MM.1S (cell line): ENCODE data around the gene EPHA6.

ENCODE experiments used
- DNase-seq: peaks from one replicate; pipeline ENCODE4 v3.0.0-alpha.2; 2015
- H2AFZ ChIP-seq: fragments of 300-600 bp; sonication (generic); 2 replicates; pipeline ENCODE4 v1.6.0; 2016; ENCODE audit warnings: antibody characterized with exemption, low read length
- H3F3A ChIP-seq: fragments of 300-600 bp; sonication (generic); 2 replicates; pipeline ENCODE4 v1.6.1; 2016; ENCODE audit warnings: mild to moderate bottlenecking, antibody characterized with exemption, low read length, moderate library complexity, mixed read lengths; ENCODE audit not compliant: insufficient read depth
- H3K27ac ChIP-seq: fragments of 300-600 bp; sonication (generic); 2 replicates; pipeline ENCODE4 v1.5.1; 2016; ENCODE audit warnings: mild to moderate bottlenecking, low read length
- H3K27me3 ChIP-seq: fragments of 300-600 bp; sonication (generic); replicated peaks from 2 replicates; pipeline ENCODE4 v1.6.0; 2016; ENCODE audit warnings: low read length; ENCODE audit not compliant: insufficient read depth
- H3K36me3 ChIP-seq: fragments of 300-600 bp; sonication (generic); replicated peaks from 2 replicates; pipeline ENCODE4 v1.6.1; 2016; ENCODE audit warnings: mild to moderate bottlenecking, low read length, mixed read lengths; ENCODE audit not compliant: insufficient read depth
- H3K4me1 ChIP-seq: fragments of 300-600 bp; sonication (generic); 2 replicates; pipeline ENCODE4 v1.6.1; 2016; ENCODE audit warnings: low read length, mixed read lengths
- H3K4me2 ChIP-seq: fragments of 300-600 bp; sonication (generic); 2 replicates; pipeline ENCODE4 v1.6.0; 2016; ENCODE audit warnings: low read depth, low read length
- H3K4me3 ChIP-seq: fragments of 300-600 bp; sonication (generic); 2 replicates; pipeline ENCODE4 v1.5.1; 2016; ENCODE audit warnings: low read length, mixed read lengths
- H3K79me2 ChIP-seq: fragments of 300-600 bp; sonication (generic); 2 replicates; pipeline ENCODE4 v1.6.1; 2016; ENCODE audit warnings: mixed run types, low read length, mixed read lengths
- H3K9ac ChIP-seq: fragments of 300-600 bp; sonication (generic); 2 replicates; pipeline ENCODE4 v1.6.1; 2016; ENCODE audit warnings: low read length, mixed read lengths
- H3K9me2 ChIP-seq: fragments of 300-600 bp; sonication (generic); replicated peaks from 2 replicates; pipeline ENCODE4 v1.6.1; 2016; ENCODE audit warnings: mild to moderate bottlenecking, low read length, mixed read lengths; ENCODE audit not compliant: insufficient read depth
- H3K9me3 ChIP-seq: fragments of 300-600 bp; sonication (generic); replicated peaks from 2 replicates; pipeline ENCODE4 v1.6.1; 2016; ENCODE audit warnings: mild to moderate bottlenecking, low read length, mixed read lengths; ENCODE audit not compliant: insufficient read depth
- H4K20me1 ChIP-seq: fragments of 300-600 bp; sonication (generic); 2 replicates; pipeline ENCODE4 v1.6.1; 2016; ENCODE audit warnings: mild to moderate bottlenecking, low read length, moderate library complexity, mixed read lengths; ENCODE audit not compliant: insufficient read depth
- CTCF ChIP-seq: fragments of 300-600 bp; sonication (generic); IDR thresholded peaks from 2 replicates; pipeline ENCODE4 v1.5.1; 2016; ENCODE audit warnings: antibody characterized with exemption, low read length, mixed read lengths
- EZH2 ChIP-seq: fragments of 300-600 bp; sonication (generic); optimal IDR thresholded peaks from 2 replicates; pipeline ENCODE3; 2017; ENCODE audit warnings: low read depth, mild to moderate bottlenecking, antibody characterized with exemption, low read length, mixed read lengths
- EZH2phosphoT487 ChIP-seq: fragments of 300-600 bp; sonication (generic); IDR thresholded peaks from 2 replicates; pipeline ENCODE4 v1.6.1; 2018; ENCODE audit warnings: antibody characterized with exemption, low read length

The EPHA6 gene

GRCh38 chr3:96877510-96877909 is 63.1 kb downstream of the EPHA6 start:
- H3F3A ChIP-seq, result no peaks in the 10 kb centered on the region
- H3K27ac ChIP-seq, result no peak overlapping the region
- H3K27me3 ChIP-seq, result no peaks in the 10 kb centered on the region
- no peak overlapping the region for H3K9ac ChIP-seq
- no peaks in the 10 kb centered on the region; the same call in 1 of the 2 replicates for H3K9me3 ChIP-seq
- no peaks in the 10 kb centered on the region for H3K9me2 ChIP-seq
- no peaks in the 10 kb centered on the region for H3K36me3 ChIP-seq
- no peak overlapping the region for H2AFZ ChIP-seq
- no peak for TF ChIP-seq EZH2
- no peak for TF ChIP-seq EZH2phosphoT487
- no peak for TF ChIP-seq CTCF
- no peak overlapping the region for H3K4me2 ChIP-seq
- no peaks in the 10 kb centered on the region for H3K79me2 ChIP-seq
- H4K20me1 ChIP-seq, result no peaks in the 10 kb centered on the region
- H3K4me1 ChIP-seq, result no peaks in the 10 kb centered on the region
- no peak overlapping the region for H3K4me3 ChIP-seq
- DNase-seq, result no peak

GRCh38 chr3:96900031-96900430 is 85.6 kb downstream of the EPHA6 start:
- Histone ChIP-seq H3K9ac (no peak overlapping the region), H3K4me2 (no peak overlapping the region), H3K9me2 (no peaks in the 10 kb centered on the region), H3K9me3 (no peaks in the 10 kb centered on the region), H2AFZ (no peak overlapping the region), H3K4me3 (no peak overlapping the region), H3K79me2 (no peaks in the 10 kb centered on the region), H3K36me3 (no peaks in the 10 kb centered on the region), H3K27ac (no peak overlapping the region), H3F3A (no peaks in the 10 kb centered on the region), H4K20me1 (no peaks in the 10 kb centered on the region), H3K27me3 (no peaks in the 10 kb centered on the region), H3K4me1 (no peaks in the 10 kb centered on the region)
- TF ChIP-seq EZH2 (no peak), EZH2phosphoT487 (no peak), CTCF (no peak)
- no peak for DNase-seq

GRCh38 chr3:96900566-96900965 is 86.2 kb downstream of the EPHA6 start:
- no peak overlapping the region for H3K9ac ChIP-seq
- no peak overlapping the region for H3K4me3 ChIP-seq
- H3K27me3 ChIP-seq, result no peaks in the 10 kb centered on the region
- H3K9me3 ChIP-seq, result no peaks in the 10 kb centered on the region
- H2AFZ ChIP-seq, result no peak overlapping the region
- TF ChIP-seq CTCF (no peak), EZH2 (no peak), EZH2phosphoT487 (no peak)
- H3K9me2 ChIP-seq, result no peaks in the 10 kb centered on the region
- H3K27ac ChIP-seq, result no peak overlapping the region
- no peaks in the 10 kb centered on the region for H3K4me1 ChIP-seq
- no peak for DNase-seq
- H3K4me2 ChIP-seq, result no peak overlapping the region
- H4K20me1 ChIP-seq, result no peaks in the 10 kb centered on the region
- H3K36me3 ChIP-seq, result no peaks in the 10 kb centered on the region
- no peaks in the 10 kb centered on the region for H3K79me2 ChIP-seq
- H3F3A ChIP-seq, result no peaks in the 10 kb centered on the region

- H3K36me3 ChIP-seq, result no peaks in the 10 kb centered on the region
- H3F3A ChIP-seq, result no peaks in the 10 kb centered on the region
- no peaks in the 10 kb centered on the region for H3K79me2 ChIP-seq
- DNase-seq, result no peak
- no peak overlapping the region for H3K9ac ChIP-seq
- no peaks in the 10 kb centered on the region for H4K20me1 ChIP-seq
- no peaks in the 10 kb centered on the region for H3K27me3 ChIP-seq
- H3K4me1 ChIP-seq, result no peaks in the 10 kb centered on the region
- TF ChIP-seq EZH2phosphoT487 (no peak), EZH2 (no peak), CTCF (no peak)
- no peak overlapping the region for H3K4me2 ChIP-seq
- H3K4me3 ChIP-seq, result no peak overlapping the region
- no peaks in the 10 kb centered on the region for H3K9me2 ChIP-seq
- no peak overlapping the region for H2AFZ ChIP-seq
- H3K9me3 ChIP-seq, result no peaks in the 10 kb centered on the region
- H3K27ac ChIP-seq, result no peak overlapping the region
These were observed 101.1 kb downstream of the EPHA6 start for GRCh38 chr3:96915445-96915844.
